Effector CD4-positive, alpha-beta T cell (primary cell): Measurements from ENCODE around the gene USP47.
"Not testable (repeated sequence)": the region's sequence is repeated elsewhere in the genome, so short reads cannot be mapped to it uniquely, and the experiment has no call there.

Source experiments
- DNase-seq: peaks from one replicate; pipeline ENCODE4 v3.0.0-alpha.2; 2020

USP47 gene

GRCh38 chr11:11826260-11826659, 15.5 kb upstream of the USP47 start:
- no peak for DNase-seq

GRCh38 chr11:11827272-11827671, 14.5 kb upstream of the USP47 start:
- no peak for DNase-seq

- not testable (repeated sequence) for DNase-seq
Observed at GRCh38 chr11:11831406-11831805, 10.4 kb upstream of the USP47 start.

GRCh38 chr11:11836676-11837231, 5.0 kb upstream of the USP47 start:
- no peak for DNase-seq

GRCh38 chr11:11839718-11840117, 2.1 kb upstream of the USP47 start:
- no peak for DNase-seq

- DNase-seq, result no peak
Observed at GRCh38 chr11:11841116-11841722, 553 bp upstream of the USP47 start.

- peak; percentile 51 for DNase-seq
Observed at GRCh38 chr11:11842421-11843008, 743 bp downstream of the USP47 start.

GRCh38 chr11:11843211-11843621, 1.4 kb downstream of the USP47 start:
- no peak for DNase-seq

GRCh38 chr11:11843642-11844041, 1.9 kb downstream of the USP47 start:
- no peak for DNase-seq

- DNase-seq, result no peak
Observed at GRCh38 chr11:11844272-11844671, 2.5 kb downstream of the USP47 start.

- no peak for DNase-seq
Observed at GRCh38 chr11:11845071-11845470, 3.3 kb downstream of the USP47 start.

- no peak for DNase-seq
Observed at GRCh38 chr11:11845551-11845950, 3.8 kb downstream of the USP47 start.

- DNase-seq, result no peak
Observed at GRCh38 chr11:11847082-11847481, 5.3 kb downstream of the USP47 start.

GRCh38 chr11:11848891-11849746, 7.3 kb downstream of the USP47 start:
- peak; percentile 49 for DNase-seq

- DNase-seq, result no peak
Observed at GRCh38 chr11:11850668-11851067, 8.9 kb downstream of the USP47 start.

- no peak for DNase-seq
Observed at GRCh38 chr11:11856638-11857037, 14.9 kb downstream of the USP47 start.

GRCh38 chr11:11857769-11858168, 16.0 kb downstream of the USP47 start:
- no peak for DNase-seq

- DNase-seq, result no peak
Observed at GRCh38 chr11:11858676-11859075, 16.9 kb downstream of the USP47 start.

- DNase-seq, result no peak
Observed at GRCh38 chr11:11860103-11860979, 18.6 kb downstream of the USP47 start.

- DNase-seq, result no peak
Observed at GRCh38 chr11:11862999-11863398, 21.2 kb downstream of the USP47 start.

- no peak for DNase-seq
Observed at GRCh38 chr11:11864332-11864731, 22.6 kb downstream of the USP47 start.

GRCh38 chr11:11864803-11865202, 23.0 kb downstream of the USP47 start:
- no peak for DNase-seq

- no peak for DNase-seq
Observed at GRCh38 chr11:11865449-11865848, 23.7 kb downstream of the USP47 start.
